Mesothelial cell of epicardium (in vitro differentiated cells): ENCODE data around the gene RNGTT. TPM values are rescaled to one million over a fixed set of nuclear protein-coding genes. Genes with fewer than 3 reads are reported as not detected.

ENCODE experiments used
- DNase-seq, 2 experiments: peaks; one replicate each; pipeline ENCODE4 v3.0.0; 2021; ENCODE audit warnings: low spot score in 2 of 2; ENCODE audit not compliant: unreplicated experiment in 2 of 2
- H3K27ac Mint-ChIP-seq: 2 replicates; pipeline ENCODE4 v1.8.0; 2021; ENCODE audit warnings: mixed read lengths
- H3K27me3 Mint-ChIP-seq: 2 replicates; pipeline ENCODE4 v1.8.0; 2021; ENCODE audit warnings: low read depth, mixed read lengths
- H3K36me3 Mint-ChIP-seq: 2 replicates; pipeline ENCODE4 v1.8.0; 2021; ENCODE audit warnings: mixed read lengths
- H3K4me1 Mint-ChIP-seq: 2 replicates; pipeline ENCODE4 v1.8.0; 2021; ENCODE audit warnings: mixed read lengths
- H3K4me3 Mint-ChIP-seq: 2 replicates; pipeline ENCODE4 v1.8.0; 2021; ENCODE audit warnings: mild to moderate bottlenecking, moderate library complexity, mixed read lengths
- H3K9me3 Mint-ChIP-seq: 2 replicates; pipeline ENCODE4 v1.8.0; 2021; ENCODE audit warnings: mixed read lengths
- total RNA-seq: library from RNA; stranded (reverse); gene quantifications from 3 replicates; pipeline ENCODE4 v1.2.1, GENCODE V29; 2021
- TF ChIP-seq, protein P1 (sequence below): fragments of 200-600 bp; sonication (generic); IDR thresholded peaks from one replicate; pipeline ENCODE4 v1.5.0; 2021; ENCODE audit warnings: antibody characterized with exemption; ENCODE audit not compliant: unreplicated experiment

RNGTT gene
- total RNA-seq, 1 donor from 2014 or later: 16.5 TPM

GRCh38 chr6:88609983-88610382, 353.4 kb downstream of the RNGTT start:
- no peak overlapping the region for H3K27ac Mint-ChIP-seq
- no peak overlapping the region for H3K4me3 Mint-ChIP-seq
- TF ChIP-seq, protein P1, sequence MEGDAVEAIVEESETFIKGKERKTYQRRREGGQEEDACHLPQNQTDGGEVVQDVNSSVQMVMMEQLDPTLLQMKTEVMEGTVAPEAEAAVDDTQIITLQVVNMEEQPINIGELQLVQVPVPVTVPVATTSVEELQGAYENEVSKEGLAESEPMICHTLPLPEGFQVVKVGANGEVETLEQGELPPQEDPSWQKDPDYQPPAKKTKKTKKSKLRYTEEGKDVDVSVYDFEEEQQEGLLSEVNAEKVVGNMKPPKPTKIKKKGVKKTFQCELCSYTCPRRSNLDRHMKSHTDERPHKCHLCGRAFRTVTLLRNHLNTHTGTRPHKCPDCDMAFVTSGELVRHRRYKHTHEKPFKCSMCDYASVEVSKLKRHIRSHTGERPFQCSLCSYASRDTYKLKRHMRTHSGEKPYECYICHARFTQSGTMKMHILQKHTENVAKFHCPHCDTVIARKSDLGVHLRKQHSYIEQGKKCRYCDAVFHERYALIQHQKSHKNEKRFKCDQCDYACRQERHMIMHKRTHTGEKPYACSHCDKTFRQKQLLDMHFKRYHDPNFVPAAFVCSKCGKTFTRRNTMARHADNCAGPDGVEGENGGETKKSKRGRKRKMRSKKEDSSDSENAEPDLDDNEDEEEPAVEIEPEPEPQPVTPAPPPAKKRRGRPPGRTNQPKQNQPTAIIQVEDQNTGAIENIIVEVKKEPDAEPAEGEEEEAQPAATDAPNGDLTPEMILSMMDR: no peak
- no peak for DNase-seq
- H3K4me1 Mint-ChIP-seq: no peaks in the 10 kb centered on the region
- peaks cover 12% of the 10 kb centered on the region for H3K36me3 Mint-ChIP-seq
- no peaks in the 10 kb centered on the region for H3K9me3 Mint-ChIP-seq
- no peaks in the 10 kb centered on the region for H3K27me3 Mint-ChIP-seq

DNA sequence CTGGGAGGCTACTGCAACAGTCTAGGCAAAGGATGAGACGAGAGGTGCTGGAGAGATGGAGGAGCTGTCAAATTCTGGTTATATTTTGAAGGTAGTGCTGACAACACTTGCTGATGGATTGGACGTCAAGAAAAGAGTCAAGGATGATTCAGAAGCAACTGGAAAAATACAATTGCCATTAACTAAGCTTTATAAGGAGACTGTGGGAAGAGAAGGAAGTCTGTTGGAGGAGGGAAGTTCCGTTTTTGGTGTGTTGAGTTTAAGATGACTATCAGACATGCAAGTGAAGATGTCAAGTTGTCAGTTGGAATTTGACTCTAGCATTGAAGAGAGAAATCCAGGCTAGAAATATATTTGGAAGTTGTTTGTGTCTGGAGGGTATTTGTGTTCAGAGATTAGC, 358.1 kb downstream of the RNGTT start:
- TF ChIP-seq, protein P1: no peak
- Mint-ChIP-seq H3K27ac (no peak overlapping the region), H3K27me3 (no peaks in the 10 kb centered on the region), H3K4me3 (no peak overlapping the region), H3K9me3 (no peaks in the 10 kb centered on the region), H3K4me1 (no peaks in the 10 kb centered on the region), H3K36me3 (peaks cover 3% of the 10 kb centered on the region)
- no peak for DNase-seq

GRCh38 chr6:88599571-88599970, 363.8 kb downstream of the RNGTT start:
- no peak for DNase-seq
- Mint-ChIP-seq H3K36me3 (no peaks in the 10 kb centered on the region), H3K9me3 (no peaks in the 10 kb centered on the region), H3K27ac (no peak overlapping the region), H3K4me1 (no peaks in the 10 kb centered on the region), H3K4me3 (no peak overlapping the region), H3K27me3 (peaks cover 2% of the 10 kb centered on the region)
- TF ChIP-seq, protein P1: no peak

DNA sequence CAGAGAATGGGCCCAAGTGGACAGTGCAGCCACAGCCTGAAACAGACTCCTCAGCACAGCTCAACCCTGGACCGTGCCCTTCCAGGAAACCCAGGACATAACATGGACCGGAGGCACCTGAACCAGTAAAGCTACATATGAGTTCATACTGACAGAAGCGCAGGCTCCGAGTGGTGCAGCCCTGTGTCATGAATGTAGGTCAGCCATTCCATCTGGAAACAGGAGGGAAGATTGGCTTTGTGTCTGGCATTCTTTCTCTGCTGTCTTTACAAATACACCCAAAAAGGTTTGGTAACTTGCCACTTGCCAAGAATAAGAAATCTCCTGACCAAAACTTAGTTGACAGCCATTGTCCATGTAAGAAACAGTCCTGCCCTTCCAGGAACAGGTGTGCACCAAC, 366.6 kb downstream of the RNGTT start:
- no peak for DNase-seq
- H3K4me1 Mint-ChIP-seq: no peaks in the 10 kb centered on the region
- no peaks in the 10 kb centered on the region for H3K9me3 Mint-ChIP-seq
- H3K36me3 Mint-ChIP-seq: no peaks in the 10 kb centered on the region
- no peak overlapping the region for H3K27ac Mint-ChIP-seq
- TF ChIP-seq, protein P1: no peak
- H3K27me3 Mint-ChIP-seq: peaks cover 5% of the 10 kb centered on the region
- no peak overlapping the region for H3K4me3 Mint-ChIP-seq

DNA sequence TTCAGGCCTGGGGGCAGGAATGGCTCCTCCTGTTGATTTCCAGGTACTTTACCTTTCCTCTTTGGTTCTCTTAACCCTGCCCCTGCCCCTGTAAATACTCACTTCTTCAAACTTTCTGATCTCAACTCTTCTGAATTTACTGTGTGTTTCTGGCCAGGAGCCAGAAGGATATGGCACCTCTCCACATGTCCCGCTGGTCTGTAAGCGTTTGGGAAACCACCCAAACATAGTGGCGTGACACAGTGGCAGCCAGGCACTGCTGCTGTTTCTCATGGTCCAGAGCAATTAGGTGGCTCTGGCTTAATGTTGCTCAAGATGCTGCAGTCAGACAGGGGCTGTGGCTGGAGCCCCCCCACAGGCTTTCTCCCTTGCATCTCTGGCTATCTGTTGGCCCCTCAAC, 374.5 kb downstream of the RNGTT start:
- TF ChIP-seq, protein P1: no peak
- no peaks in the 10 kb centered on the region for H3K4me1 Mint-ChIP-seq
- no peak for DNase-seq
- peaks cover 26% of the 10 kb centered on the region for H3K27me3 Mint-ChIP-seq
- H3K27ac Mint-ChIP-seq: no peak overlapping the region
- H3K9me3 Mint-ChIP-seq: no peaks in the 10 kb centered on the region
- H3K36me3 Mint-ChIP-seq: no peaks in the 10 kb centered on the region
- H3K4me3 Mint-ChIP-seq: no peak overlapping the region

DNA sequence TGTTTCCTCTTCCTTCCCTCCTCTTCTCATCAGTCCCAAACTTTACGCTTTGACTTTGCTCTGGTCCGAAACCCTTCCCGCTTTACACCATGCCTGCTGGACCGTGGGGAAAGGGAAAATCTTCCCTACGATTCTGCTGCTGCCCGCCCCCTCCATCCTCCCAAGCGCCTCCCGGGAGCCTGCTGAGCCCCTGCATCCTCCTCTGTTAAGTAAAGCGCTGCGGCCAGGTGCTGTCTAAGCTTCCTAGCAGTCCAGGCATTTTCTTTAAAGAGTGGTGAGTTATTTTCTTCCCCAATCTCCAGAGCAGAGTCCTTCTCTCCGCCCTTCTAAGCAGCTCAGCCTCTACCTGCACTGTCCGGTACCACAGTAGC, 376.3 kb downstream of the RNGTT start:
- H3K27me3 Mint-ChIP-seq: peaks cover 25% of the 10 kb centered on the region
- peaks cover 8% of the 10 kb centered on the region for H3K9me3 Mint-ChIP-seq
- TF ChIP-seq, protein P1: no peak
- no peak overlapping the region for H3K27ac Mint-ChIP-seq
- no peak for DNase-seq
- H3K4me1 Mint-ChIP-seq: no peaks in the 10 kb centered on the region
- H3K36me3 Mint-ChIP-seq: no peaks in the 10 kb centered on the region
- H3K4me3 Mint-ChIP-seq: no peak overlapping the region
